Sigmoid colon (tissue), 7 donors: ENCODE measurements around the gene ZNF416. TPM values are rescaled to one million over a fixed set of nuclear protein-coding genes. Genes with fewer than 3 reads are reported as not detected.

Experiments
- DNase-seq: peaks from one replicate; pipeline ENCODE4 v3.0.0-alpha.2; 2019
- H3K27ac ChIP-seq, 4 donors: fragments of 200-600 bp; sonication (generic); one replicate each; pipeline ENCODE4 v1.5.1; 2016 to 2019; ENCODE audit warnings: mild to moderate bottlenecking in 1 of 4
- H3K27me3 ChIP-seq, 3 donors: fragments of 200-600 bp; sonication (generic); one replicate each; pipeline ENCODE4 v1.5.1; 2019; ENCODE audit warnings: mild to moderate bottlenecking in 1 of 3
- H3K36me3 ChIP-seq, 4 donors: fragments of 200-600 bp; sonication (generic); one replicate each; pipeline ENCODE4 v1.5.1; 2016 to 2019
- H3K4me1 ChIP-seq, 4 donors: fragments of 200-600 bp; sonication (generic); one replicate each; pipeline ENCODE4 v1.5.1; 2017 to 2019
- H3K4me3 ChIP-seq, 4 donors: fragments of 200-600 bp; sonication (generic); one replicate each; pipeline ENCODE4 v1.5.1; 2017 to 2019; ENCODE audit warnings: mild to moderate bottlenecking in 2 of 4, moderate library complexity in 1 of 4
- H3K9me3 ChIP-seq, 4 donors: fragments of 200-600 bp in 3 of 4; sonication (generic) in 3 of 4; one replicate each; pipeline versions ENCODE4 v1.5.1 to v1.6.1; 2013 to 2019
- CTCF ChIP-seq, 4 experiments: fragments of 450-650 bp in 3 of 4; fragments of 200-600 bp in 1 of 4; IDR thresholded peaks; one replicate each; pipeline ENCODE4 v1.5.1; 2016 to 2019; ENCODE audit warnings: antibody characterized with exemption in 4 of 4, mild to moderate bottlenecking in 3 of 4, moderate library complexity in 2 of 4
- EP300 ChIP-seq, 4 donors: sonication (generic); formaldehyde crosslinking; IDR thresholded peaks; one replicate each; pipeline ENCODE4 v1.6.1; 2017; ENCODE audit warnings: antibody characterized with exemption in 4 of 4
- POLR2A ChIP-seq, 2 donors: fragments of 450-650 bp; IDR thresholded peaks; one replicate each; pipeline ENCODE4 v1.6.1; 2016; ENCODE audit warnings: antibody characterized with exemption in 2 of 2, mild to moderate bottlenecking in 2 of 2, moderate library complexity in 2 of 2
- POLR2AphosphoS5 ChIP-seq, 4 donors: sonication (generic); formaldehyde crosslinking; IDR thresholded peaks; one replicate each; pipeline ENCODE4 v1.6.1; 2017; ENCODE audit warnings: antibody characterized with exemption in 4 of 4
- WGBS, 2 donors: extraction: QIAGEN DNeasy Blood & Tissue Kit; methylation state at CpG; one replicate each; pipeline ENCODE4 v1.1.7; 2013; 5-methylcytosine and 5-hydroxymethylcytosine counted together
- intact Hi-C: fragments of 100-400 bp; cut with DNase I; formaldehyde crosslinking; loops from one replicate; pipeline ENCODE4 v1.15.1; 2023
- polyA plus RNA-seq, 3 donors: library from polyadenylated mRNA; stranded (reverse); fragments of 200-250 nt; gene quantifications; one replicate each; pipeline ENCODE4 v1.2.3, GENCODE V29; 2013
- total RNA-seq, 4 donors: library from RNA; depleted of rRNA; stranded (reverse); fragments of >200 nt; gene quantifications; one replicate each; pipeline ENCODE4 v1.1.0, GENCODE V29; 2016
- donor health status: healthy with polysubstance abuse.
- donor health status: Bipolar disorder and iron deficiency.
- donor health status: healthy.

Gene ZNF416
- total and polyA plus RNA-seq, 7 donors = 0.23 to 5.5 (median 3.1) TPM

DNA sequence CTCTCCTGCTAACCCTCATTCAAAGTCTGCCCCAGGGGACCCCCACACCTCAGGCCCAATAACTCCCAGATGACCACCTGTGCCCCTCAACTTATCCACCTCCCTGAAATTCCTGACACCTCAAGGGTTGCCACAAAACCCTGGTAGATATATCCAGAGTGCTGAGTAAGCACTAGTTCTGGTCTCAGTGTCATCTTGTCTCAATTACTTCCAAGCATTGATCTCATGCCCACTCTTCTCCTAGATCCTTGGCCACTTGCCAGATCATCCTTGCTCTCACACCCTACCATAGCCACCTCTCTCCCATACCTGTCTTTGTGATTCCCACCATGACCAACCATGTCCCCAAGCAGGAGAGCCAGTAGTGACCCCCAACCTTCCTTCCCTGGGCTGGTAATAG lies 2.0 kb downstream of the ZNF416 start:
- TF ChIP-seq POLR2A (IDR thresholded peaks at IDR 0.05) = no peak
- no peak for TF ChIP-seq POLR2AphosphoS5 (IDR thresholded peaks at IDR 0.05)
- no peak for TF ChIP-seq EP300 (IDR thresholded peaks at IDR 0.05)
- TF ChIP-seq CTCF (IDR thresholded peaks at IDR 0.05) = no peak
- Histone ChIP-seq H3K4me1 (peaks cover 0 to 16% (median 8%) of the 10 kb centered on the region in 4 donors), H3K27me3 (no peaks in the 10 kb centered on the region), H3K27ac (no peak overlapping the region), H3K36me3 (peaks cover 33 to 56% (median 49%) of the 10 kb centered on the region in 4 donors), H3K4me3 (no peak overlapping the region), H3K9me3 (peaks cover 35 to 49% (median 44%) of the 10 kb centered on the region in 4 donors)
- no peak for DNase-seq
- intact Hi-C loops = no loop called here

DNA sequence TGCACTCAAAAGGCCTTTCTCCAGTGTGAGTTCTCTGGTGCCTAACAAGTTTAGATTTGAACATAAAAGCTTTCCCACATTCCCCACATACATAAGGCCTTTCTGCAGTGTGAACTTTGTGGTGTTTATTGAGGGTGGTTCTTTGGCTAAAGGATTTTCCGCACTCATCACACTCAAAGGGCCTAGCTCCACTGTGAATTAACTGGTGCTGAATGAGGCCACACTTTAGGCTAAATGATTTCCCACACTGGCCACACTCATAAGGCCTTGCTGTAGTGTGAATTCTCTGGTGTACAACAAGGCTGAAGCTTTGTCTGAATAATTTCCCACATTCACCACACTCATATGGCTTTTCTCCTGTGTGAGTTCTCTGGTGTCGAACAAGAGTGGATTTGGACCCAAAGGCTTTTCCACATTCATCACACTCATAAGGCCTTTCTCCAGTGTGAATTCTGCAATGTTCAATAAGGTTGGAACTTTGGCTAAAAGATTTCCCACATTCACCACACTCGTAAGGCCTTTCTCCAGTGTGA lies 6.2 kb downstream of the ZNF416 start:
- H3K9me3 ChIP-seq = peaks cover 62 to 80% (median 68%) of the 10 kb centered on the region in 4 donors
- H3K36me3 ChIP-seq = peaks cover 33 to 72% (median 52%) of the 10 kb centered on the region in 4 donors
- DNase-seq = no peak
- TF ChIP-seq EP300 (IDR thresholded peaks at IDR 0.05) = no peak
- no peak for TF ChIP-seq POLR2A (IDR thresholded peaks at IDR 0.05)
- TF ChIP-seq POLR2AphosphoS5 (IDR thresholded peaks at IDR 0.05) = no peak
- TF ChIP-seq CTCF (IDR thresholded peaks at IDR 0.05) = no peak
- H3K4me1 ChIP-seq = peaks cover 0 to under 1% (median 0%) of the 10 kb centered on the region in 4 donors
- H3K4me3 ChIP-seq = no peak overlapping the region
- H3K27ac ChIP-seq = no peak overlapping the region
- WGBS, 2 donors = 95 to 97% methylated on average over 3 of the region's 3 CpGs
- no peaks in the 10 kb centered on the region for H3K27me3 ChIP-seq
- intact Hi-C loops = no loop called here

DNA sequence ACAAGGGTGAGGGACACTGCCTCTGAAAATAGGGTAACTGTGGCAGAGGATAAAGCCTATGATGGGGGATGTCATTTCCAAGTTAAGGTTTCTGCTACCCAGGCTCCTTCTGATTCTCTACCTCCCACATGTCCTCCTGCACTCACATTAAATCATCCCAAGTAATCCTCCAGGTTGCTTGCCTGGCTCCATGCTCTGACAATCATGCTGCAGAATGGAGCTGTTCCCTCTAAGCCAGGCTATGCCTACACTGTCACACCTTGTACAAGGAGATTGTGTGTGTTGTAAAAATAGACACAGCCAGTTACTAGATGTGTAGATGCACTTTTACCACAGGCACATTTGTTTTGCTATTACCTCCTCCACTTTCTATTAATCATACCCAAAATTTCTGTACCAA lies 8.0 kb downstream of the ZNF416 start:
- no peak for DNase-seq
- Histone ChIP-seq H3K27me3 (no peaks in the 10 kb centered on the region), H3K36me3 (peaks cover 33 to 56% (median 43%) of the 10 kb centered on the region in 4 donors), H3K27ac (no peak overlapping the region), H3K4me1 (no peaks in the 10 kb centered on the region), H3K9me3 (peaks cover 70 to 96% (median 77%) of the 10 kb centered on the region in 4 donors), H3K4me3 (no peak overlapping the region)
- no peak for TF ChIP-seq POLR2AphosphoS5 (IDR thresholded peaks at IDR 0.05)
- no peak for TF ChIP-seq CTCF (IDR thresholded peaks at IDR 0.05)
- no peak for TF ChIP-seq POLR2A (IDR thresholded peaks at IDR 0.05)
- TF ChIP-seq EP300 (IDR thresholded peaks at IDR 0.05) = no peak
- intact Hi-C loops = no loop called here

DNA sequence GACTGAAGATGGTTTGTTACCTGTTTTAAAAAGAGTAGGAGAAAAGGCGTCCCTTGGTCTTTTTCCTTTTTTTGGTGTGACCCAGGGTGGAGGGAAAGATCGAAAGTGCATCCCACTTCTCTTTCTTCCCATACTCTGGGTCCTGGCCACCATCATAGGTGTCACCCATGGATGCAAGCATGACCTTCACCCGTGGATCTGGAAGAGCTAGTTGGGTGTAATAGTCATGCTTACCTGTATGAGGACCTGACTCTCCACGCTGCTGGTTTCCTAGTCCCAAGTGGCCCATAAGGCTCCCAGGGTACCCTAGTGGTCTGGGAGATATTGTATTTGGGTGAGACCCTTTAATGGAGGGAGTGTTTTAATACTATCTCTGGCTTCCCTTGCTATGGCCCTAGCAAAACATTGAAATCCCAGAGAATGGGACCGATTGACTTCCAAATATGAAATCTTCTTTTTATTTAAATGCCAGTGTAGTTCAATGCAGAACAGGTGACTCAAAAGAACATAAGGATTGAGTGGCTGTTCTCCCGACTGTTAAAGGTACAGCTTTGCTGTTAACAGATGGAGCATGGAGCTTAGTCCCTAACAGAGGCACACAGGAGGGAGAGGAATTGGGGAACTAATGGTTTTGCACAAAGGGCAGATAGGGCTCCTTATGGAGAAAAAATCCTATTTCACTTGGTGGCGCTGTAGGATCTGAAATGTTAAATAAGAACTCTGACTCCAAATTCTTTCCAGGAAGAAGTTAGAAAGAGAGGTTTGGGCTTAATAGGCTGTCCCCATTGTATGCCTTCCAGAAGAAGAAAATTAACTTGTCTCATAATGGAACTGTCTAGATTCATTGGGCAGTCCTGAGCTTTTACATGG lies 12.1 kb downstream of the ZNF416 start:
- peaks cover 34 to 71% (median 48%) of the 10 kb centered on the region in 4 donors for H3K9me3 ChIP-seq
- intact Hi-C loops = no loop called here
- 61 to 63% methylated on average over 7 of the region's 7 CpGs for WGBS, 2 donors

GRCh38 chr19:57563547-57563946 lies 15.2 kb downstream of the ZNF416 start:
- 54 to 67% methylated on average over 1 of the region's 1 CpG for WGBS, 2 donors
- no peak overlapping the region for H3K4me3 ChIP-seq
- no peak for DNase-seq
- no peak for TF ChIP-seq EP300 (IDR thresholded peaks at IDR 0.05)
- no peaks in the 10 kb centered on the region for H3K27me3 ChIP-seq
- H3K4me1 ChIP-seq = peaks cover 0 to 14% (median 10%) of the 10 kb centered on the region in 4 donors
- intact Hi-C loops = no loop called here
- no peak overlapping the region for H3K27ac ChIP-seq
- H3K36me3 ChIP-seq = no peaks in the 10 kb centered on the region
- peaks cover 15 to 43% (median 34%) of the 10 kb centered on the region in 4 donors for H3K9me3 ChIP-seq

More for the DNA sequence above, 12.1 kb downstream of the ZNF416 start:
- no peak overlapping the region for H3K27ac ChIP-seq
- H3K4me3 ChIP-seq = no peak overlapping the region
- H3K4me1 ChIP-seq = no peaks in the 10 kb centered on the region
- H3K27me3 ChIP-seq = no peaks in the 10 kb centered on the region
- TF ChIP-seq POLR2AphosphoS5 (IDR thresholded peaks at IDR 0.05) (no peak), POLR2A (IDR thresholded peaks at IDR 0.05) (no peak)
- no peak for DNase-seq
- H3K36me3 ChIP-seq = peaks cover 0 to 16% (median 2%) of the 10 kb centered on the region in 4 donors
